Adrenal gland (tissue), 12 donors: Measurements from ENCODE around the gene WDFY4. TPM values are rescaled to one million over a fixed set of nuclear protein-coding genes. Genes with fewer than 3 reads are reported as not detected.

Experiments used
- DNase-seq, 7 donors: peaks; one replicate each; pipeline ENCODE4 v3.0.0-alpha.2; 2019 to 2020
- H3K27ac ChIP-seq, 5 donors: fragments of 200-600 bp; sonication (generic) in 4 of 5; 1 replicate in 3 of 5; 2 replicates in 2 of 5; pipeline versions ENCODE4 v1.5.1 to v1.8.0; 2016 to 2020; ENCODE audit warnings: mild to moderate bottlenecking in 1 of 5
- H3K27me3 ChIP-seq: fragments of 200-600 bp; 2 replicates; pipeline ENCODE4 v1.8.0; 2021
- H3K36me3 ChIP-seq, 2 donors: fragments of 200-600 bp; replicated peaks in 1 of 2; 1 replicate in 1 of 2; 2 replicates in 1 of 2; pipeline versions ENCODE4 v1.5.1 to v1.8.0; 2018 to 2022
- H3K4me1 ChIP-seq, 2 donors: fragments of 200-600 bp; replicated peaks in 1 of 2; 1 replicate in 1 of 2; 2 replicates in 1 of 2; pipeline versions ENCODE4 v1.5.1 to v1.8.0; 2018 to 2021
- H3K4me3 ChIP-seq, 4 donors: fragments of 200-600 bp; sonication (generic) in 3 of 4; one replicate each; pipeline ENCODE4 v1.5.1; 2016 to 2018
- H3K9me3 ChIP-seq, 3 donors: fragments of 200-600 bp; sonication (generic) in 1 of 3; replicated peaks in 1 of 3; 1 replicate in 2 of 3; 2 replicates in 1 of 3; pipeline versions ENCODE4 v1.5.1 to v1.8.0; 2016 to 2021
- CTCF ChIP-seq, 6 experiments: fragments of 450-650 bp in 4 of 6; fragments of 200-600 bp in 2 of 6; sonication (generic) in 1 of 6; IDR thresholded peaks; 1 replicate in 5 of 6; 2 replicates in 1 of 6; pipeline versions ENCODE4 v1.5.1 to v1.8.0; 2016 to 2021; ENCODE audit warnings: antibody characterized with exemption in 6 of 6, mild to moderate bottlenecking in 2 of 6, moderate library complexity in 1 of 6
- POLR2A ChIP-seq, 2 donors: fragments of 450-650 bp; IDR thresholded peaks; one replicate each; pipeline ENCODE4 v1.6.1; 2017; ENCODE audit warnings: antibody characterized with exemption in 2 of 2, mild to moderate bottlenecking in 2 of 2, moderate library complexity in 1 of 2
- WGBS, 4 donors: extraction: QIAGEN DNeasy Blood & Tissue Kit in 2 of 4; methylation state at CpG; one replicate each; pipeline versions ENCODE4 v1.1.5 to v1.1.7; 2013 to 2017; 5-methylcytosine and 5-hydroxymethylcytosine counted together
- intact Hi-C, 2 donors: fragments of 100-400 bp; cut with DNase I; formaldehyde crosslinking; loops; one replicate each; pipeline versions ENCODE4 v1.14.1 to v1.15.0; 2022 to 2023
- polyA plus RNA-seq, 3 donors: library from polyadenylated mRNA; stranded (reverse); fragments of 200-250 nt in 2 of 3; fragments of 350-450 nt in 1 of 3; fragmentation: Illumina TruSeq in 1 of 3; extraction: RNeasy Lipid Tissue Mini Kit (QIAGEN cat#74804) in 1 of 3; gene quantifications; one replicate each; pipeline ENCODE4 v1.2.3, GENCODE V29; 2013 to 2014
- total RNA-seq, 9 donors: library from RNA; depleted of rRNA in 4 of 9; stranded (reverse); fragments of >200 nt in 4 of 9; fragments of 120-200 nt in 1 of 9; fragmentation: NEBNext Ultra II Directional in 1 of 9; extraction: Animal tissue kit (Norgen Biotek cat#: 25700) in 1 of 9; gene quantifications; one replicate each; pipeline versions ENCODE4 v1.1.0 to v1.2.4, GENCODE V29; 2013 to 2023
- donor health status: healthy with polysubstance abuse.
- donor health status: Bipolar disorder and iron deficiency.
- donor health status: DM: yes; HTN: yes; CAD: no.
- donor health status: DM: no; HTN: no; CAD: no.
- donor health status: DM: no; HTN: no; CAD: no.
- donor health status: DM: yes; HTN: yes; CAD: no.

The WDFY4 gene
- total and polyA plus RNA-seq, 12 donors = 0.61 to 9.9 (median 5.7) TPM

GRCh38 chr10:48784031-48784430, 99.4 kb downstream of the WDFY4 start:
- TF ChIP-seq CTCF (IDR thresholded peaks at IDR 0.05) (no peak), POLR2A (IDR thresholded peaks at IDR 0.05) (no peak)
- DNase-seq = no peak
- 72 to 76% (median 74%) methylated on average over 2 of the region's 2 CpGs for WGBS, 4 donors
- Histone ChIP-seq H3K4me3 (no peak overlapping the region), H3K9me3 (peaks cover 0 to 10% (median 0%) of the 10 kb centered on the region in 3 donors), H3K27ac (no peak overlapping the region), H3K4me1 (no peaks in the 10 kb centered on the region), H3K36me3 (no peaks in the 10 kb centered on the region), H3K27me3 (no peaks in the 10 kb centered on the region)
- intact Hi-C loops = no loop called here

GRCh38 chr10:48785796-48786195, 101.1 kb downstream of the WDFY4 start:
- WGBS, 4 donors = 51 to 71% (median 64%) methylated on average over 2 of the region's 2 CpGs
- Histone ChIP-seq H3K27ac (no peak overlapping the region), H3K27me3 (peaks cover 3% of the 10 kb centered on the region), H3K4me1 (no peaks in the 10 kb centered on the region), H3K9me3 (peaks cover 0 to 10% (median 0%) of the 10 kb centered on the region in 3 donors), H3K4me3 (no peak overlapping the region), H3K36me3 (no peaks in the 10 kb centered on the region)
- TF ChIP-seq CTCF (IDR thresholded peaks at IDR 0.05) (no peak), POLR2A (IDR thresholded peaks at IDR 0.05) (no peak)
- DNase-seq = no peak
- intact Hi-C loops = no loop called here

DNA sequence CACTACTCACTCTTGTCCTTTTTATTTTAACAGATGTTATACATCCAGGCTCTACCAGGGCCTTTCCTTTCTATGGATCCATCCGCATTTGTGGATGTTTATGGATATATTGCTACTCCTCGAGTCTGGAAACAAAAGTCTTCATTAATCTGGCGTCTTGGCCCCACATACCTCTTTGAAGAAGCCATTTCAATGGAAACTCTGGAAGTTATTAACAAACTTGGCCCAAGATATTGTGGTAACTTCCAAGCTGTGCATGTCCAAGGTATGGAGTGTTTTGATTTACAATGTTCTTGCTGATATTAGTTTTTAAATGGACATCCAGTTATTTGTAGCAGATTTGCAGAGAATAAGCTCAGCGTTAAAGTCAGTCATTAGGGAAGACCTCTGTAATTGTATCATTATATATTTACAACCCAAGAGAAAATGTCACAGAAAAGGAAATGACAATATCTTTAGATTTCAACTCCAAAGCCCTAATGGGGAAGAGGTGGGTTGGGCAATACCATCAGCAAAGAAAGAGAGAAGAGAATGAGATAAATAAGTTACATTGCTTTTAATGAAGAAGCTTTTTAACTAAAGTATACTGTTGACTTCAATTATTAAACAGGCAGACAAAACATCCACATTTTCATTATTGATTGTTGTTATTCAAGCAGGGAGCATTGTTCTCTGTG, 102.1 kb downstream of the WDFY4 start:
- intact Hi-C loops = no loop called here
- DNase-seq = no peak
- 63 to 71% (median 67%) methylated on average over 4 of the region's 4 CpGs for WGBS, 4 donors
- Histone ChIP-seq H3K36me3 (no peaks in the 10 kb centered on the region), H3K27ac (no peak overlapping the region), H3K4me3 (no peak overlapping the region), H3K27me3 (peaks cover 4% of the 10 kb centered on the region), H3K4me1 (no peaks in the 10 kb centered on the region), H3K9me3 (peaks cover 0 to 10% (median 0%) of the 10 kb centered on the region in 3 donors)
- TF ChIP-seq POLR2A (IDR thresholded peaks at IDR 0.05) (no peak), CTCF (IDR thresholded peaks at IDR 0.05) (no peak)

DNA sequence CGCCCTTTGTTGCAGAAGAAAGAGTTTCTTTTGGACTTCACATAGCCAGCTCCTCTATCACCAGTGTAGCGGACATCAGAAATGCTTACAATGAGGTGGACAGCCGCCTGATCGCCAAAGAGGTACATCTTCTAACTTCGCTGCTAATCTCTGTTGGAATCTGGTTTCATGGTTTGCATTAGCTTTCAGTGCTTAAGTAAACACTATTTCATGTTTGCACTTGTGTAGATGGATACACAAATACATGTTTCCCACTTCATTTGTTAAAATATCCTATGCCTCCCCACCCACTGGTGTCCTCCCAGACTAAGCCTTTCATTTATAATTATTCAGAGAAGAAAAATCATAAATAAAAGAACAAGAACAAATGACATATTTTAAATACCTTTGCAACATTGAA, 103.9 kb downstream of the WDFY4 start:
- Histone ChIP-seq H3K9me3 (peaks cover 0 to 10% (median 0%) of the 10 kb centered on the region in 3 donors), H3K36me3 (no peaks in the 10 kb centered on the region), H3K27ac (no peak overlapping the region), H3K4me1 (no peaks in the 10 kb centered on the region), H3K4me3 (no peak overlapping the region), H3K27me3 (peaks cover 4% of the 10 kb centered on the region)
- 78 to 83% (median 81%) methylated on average over 5 of the region's 5 CpGs for WGBS, 4 donors
- intact Hi-C loops = no loop called here
- no peak for DNase-seq
- no peak for TF ChIP-seq CTCF (IDR thresholded peaks at IDR 0.05)
- TF ChIP-seq POLR2A (IDR thresholded peaks at IDR 0.05) = no peak
